ENCODE data around the gene SLC16A12.
"Not testable (repeated sequence)": the region's sequence is repeated elsewhere in the genome, so short reads cannot be mapped to it uniquely, and the experiment has no call there.

Gene SLC16A12

GRCh38 chr10:89475591-89475998 is 59.8 kb downstream of the SLC16A12 start:
- intact Hi-C loops (cut with DNase I), result no loop called here
- no peak for DNase-seq

GRCh38 chr10:89475125-89475524 is 60.3 kb downstream of the SLC16A12 start:
- intact Hi-C loops (cut with DNase I), result no loop called here
- no peak for DNase-seq

GRCh38 chr10:89474452-89474851 is 60.9 kb downstream of the SLC16A12 start:
- DNase-seq, result no peak
- intact Hi-C loops (cut with DNase I), result no loop called here

GRCh38 chr10:89471110-89471809 is 64.1 kb downstream of the SLC16A12 start:
- intact Hi-C loops (cut with DNase I), result no loop called here
- DNase-seq, result no peak

GRCh38 chr10:89470628-89471027 is 64.8 kb downstream of the SLC16A12 start:
- DNase-seq, result no peak
- intact Hi-C loops (cut with DNase I), result no loop called here

- intact Hi-C loops (cut with DNase I), result no loop called here
- DNase-seq, result no peak
Observed at GRCh38 chr10:89469517-89469916, 65.9 kb downstream of the SLC16A12 start.

GRCh38 chr10:89468191-89468965 is 67.0 kb downstream of the SLC16A12 start:
- no peak for DNase-seq

GRCh38 chr10:89466599-89467035 is 68.8 kb downstream of the SLC16A12 start:
- DNase-seq, result no peak
- intact Hi-C loops (cut with DNase I), result no loop called here

More at GRCh38 chr10:89468191-89468965, 67.0 kb downstream of the SLC16A12 start:
- intact Hi-C loops (cut with DNase I), result no loop called here

- no peak for DNase-seq
- intact Hi-C loops (cut with DNase I), result no loop called here
Observed at GRCh38 chr10:89465196-89465595, 70.2 kb downstream of the SLC16A12 start.

- intact Hi-C loops (cut with DNase I), result no loop called here
- DNase-seq, result no peak
Observed at GRCh38 chr10:89463846-89464537, 71.4 kb downstream of the SLC16A12 start.

GRCh38 chr10:89458784-89459183 is 76.6 kb downstream of the SLC16A12 start:
- intact Hi-C loops (cut with DNase I), result no loop called here
- DNase-seq, result no peak

GRCh38 chr10:89458291-89458690 is 77.1 kb downstream of the SLC16A12 start:
- DNase-seq, result no peak
- intact Hi-C loops (cut with DNase I), result no loop called here

- no peak for DNase-seq
- intact Hi-C loops (cut with DNase I), result no loop called here
Observed at GRCh38 chr10:89454561-89455347, 80.6 kb downstream of the SLC16A12 start.

- DNase-seq, result no peak
- intact Hi-C loops (cut with DNase I), result no loop called here
Observed at GRCh38 chr10:89452193-89452592, 83.2 kb downstream of the SLC16A12 start.

- no peak for DNase-seq
- intact Hi-C loops (cut with DNase I), result no loop called here
Observed at GRCh38 chr10:89450901-89451300, 84.5 kb downstream of the SLC16A12 start.

- peak in 1 of 10 donors; percentile 63 for DNase-seq
- intact Hi-C loops (cut with DNase I), result not testable (repeated sequence)
Observed at GRCh38 chr10:89444819-89445218, 90.6 kb downstream of the SLC16A12 start.

- intact Hi-C loops (cut with DNase I), result no loop called here
- no peak for DNase-seq
Observed at GRCh38 chr10:89442289-89442688, 93.1 kb downstream of the SLC16A12 start.

GRCh38 chr10:89440226-89441009 is 95.0 kb downstream of the SLC16A12 start:
- DNase-seq, result no peak
- intact Hi-C loops (cut with DNase I), result no loop called here

- intact Hi-C loops (cut with DNase I), result no loop called here
- no peak for DNase-seq
Observed at GRCh38 chr10:89438525-89438924, 96.9 kb downstream of the SLC16A12 start.

- no peak for DNase-seq
- intact Hi-C loops (cut with DNase I), result no loop called here
Observed at GRCh38 chr10:89431977-89432376, 103.4 kb downstream of the SLC16A12 start.

Data from posterior cingulate gyrus (tissue), 11 donors.